GM18951 (cell line): ENCODE results near the gene CALHM1.

Experiments used
- POLR2A ChIP-seq: IDR thresholded peaks from 4 replicates; pipeline ENCODE4 v1.6.1; 2011; ENCODE audit warnings: mild to moderate bottlenecking; ENCODE audit not compliant: insufficient read length, insufficient read depth; ENCODE audit errors: extremely low read depth
- in situ Hi-C: fragments of 300-500 bp; cut with MboI; formaldehyde crosslinking; loops from one replicate; pipeline ENCODE4 v1.12.0; 2022; ENCODE audit warnings: low sequenced_read_pairs, mixed read lengths, inconsistent platforms; ENCODE audit not compliant: unreplicated experiment

CALHM1 gene

GRCh38 chr10:103427866-103428265, 30.8 kb downstream of the CALHM1 start:
- in situ Hi-C loops = no loop called here
- no peak for TF ChIP-seq POLR2A

GRCh38 chr10:103423748-103424147, 35.0 kb downstream of the CALHM1 start:
- in situ Hi-C loops = no loop called here
- TF ChIP-seq POLR2A = no peak

- TF ChIP-seq POLR2A = no peak
- in situ Hi-C loops = loop anchor here (5.0 kb wide), 1 partner anchor 63 kb away; no protein-coding TSS in a partner anchor
Observed at GRCh38 chr10:103419101-103419500, 39.6 kb downstream of the CALHM1 start.

- no peak for TF ChIP-seq POLR2A
- in situ Hi-C loops = loop anchor here (5.0 kb wide), 1 partner anchor 65 kb away; no protein-coding TSS in a partner anchor
Observed at GRCh38 chr10:103417601-103418000, 41.1 kb downstream of the CALHM1 start.

- in situ Hi-C loops = loop anchor here (5.0 kb wide), 1 partner anchor 65 kb away; no protein-coding TSS in a partner anchor
Observed at GRCh38 chr10:103417148-103417469, 41.6 kb downstream of the CALHM1 start.

GRCh38 chr10:103416436-103417147, 42.1 kb downstream of the CALHM1 start:
- in situ Hi-C loops = loop anchor here (5.0 kb wide), 1 partner anchor 66 kb away; no protein-coding TSS in a partner anchor
- TF ChIP-seq POLR2A = no peak

- in situ Hi-C loops = loop anchor here (5.0 kb wide), 1 partner anchor 67 kb away; no protein-coding TSS in a partner anchor
- TF ChIP-seq POLR2A = no peak
Observed at GRCh38 chr10:103415581-103415980, 43.1 kb downstream of the CALHM1 start.

GRCh38 chr10:103413564-103413963, 45.1 kb downstream of the CALHM1 start:
- TF ChIP-seq POLR2A = no peak
- in situ Hi-C loops = no loop called here
